Gastrocnemius medialis (tissue), 4 donors: Measurements from ENCODE around the gene FAXDC2. TPM values are rescaled to one million over a fixed set of nuclear protein-coding genes. Genes with fewer than 3 reads are reported as not detected.

Experiments
- ATAC-seq, 2 donors: fragments of 150-250 bp; one replicate each; pipeline ENCODE4 v1.9.1; 2016
- DNase-seq, 2 donors: peaks; one replicate each; pipeline ENCODE4 v3.0.0-alpha.2; 2019
- H3K27ac ChIP-seq, 4 donors: fragments of 200-600 bp; sonication (generic); 1 replicate in 1 of 4; 2 replicates in 3 of 4; pipeline ENCODE4 v1.5.1; 2016 to 2018; ENCODE audit warnings: mild to moderate bottlenecking in 2 of 4, moderate library complexity in 1 of 4
- H3K27me3 ChIP-seq, 3 donors: fragments of 200-600 bp; sonication (generic) in 2 of 3; 1 replicate in 1 of 3; 2 replicates in 2 of 3; pipeline versions ENCODE4 v1.5.1 to v1.6.0; 2016 to 2019; ENCODE audit warnings: mild to moderate bottlenecking in 1 of 3, moderate library complexity in 1 of 3
- H3K36me3 ChIP-seq, 2 donors: fragments of 200-600 bp; sonication (generic) in 1 of 2; one replicate each; pipeline ENCODE4 v1.5.1; 2017 to 2018
- H3K4me1 ChIP-seq, 2 donors: fragments of 200-600 bp; sonication (generic) in 1 of 2; one replicate each; pipeline ENCODE4 v1.5.1; 2016 to 2017; ENCODE audit warnings: mild to moderate bottlenecking in 2 of 2
- H3K4me3 ChIP-seq, 4 donors: fragments of 200-600 bp; sonication (generic) in 3 of 4; 1 replicate in 1 of 4; 2 replicates in 3 of 4; pipeline ENCODE4 v1.5.1; 2016 to 2019; ENCODE audit warnings: mild to moderate bottlenecking in 2 of 4
- H3K9me3 ChIP-seq, 3 donors: fragments of 200-600 bp; sonication (generic) in 2 of 3; 1 replicate in 1 of 3; 2 replicates in 2 of 3; pipeline ENCODE4 v1.5.1; 2016 to 2019
- POLR2A ChIP-seq, 2 donors: fragments of 450-650 bp; IDR thresholded peaks; one replicate each; pipeline ENCODE4 v1.6.1; 2017; ENCODE audit warnings: antibody characterized with exemption in 2 of 2, mild to moderate bottlenecking in 2 of 2, moderate library complexity in 2 of 2
- in situ Hi-C, 4 donors: fragments of 200-750 bp; cut with MboI; loops; one replicate each; pipeline versions ENCODE4 v1.15.0 to v1.8.0; 2017; ENCODE audit warnings: low sequenced_read_pairs in 4 of 4
- intact Hi-C: fragments of 100-400 bp; cut with DNase I; formaldehyde crosslinking; loops from one replicate; pipeline ENCODE4 v1.15.1; 2023; ENCODE audit warnings: low total_unique reads
- total RNA-seq, 4 donors: library from RNA; depleted of rRNA; stranded (reverse); fragments of >200 nt; gene quantifications; one replicate each; pipeline versions ENCODE4 v1.1.0 to v1.2.3, GENCODE V29; 2016
- TF ChIP-seq, protein P1 (sequence below), 5 experiments: fragments of 450-650 bp in 3 of 5; fragments of 200-600 bp in 2 of 5; sonication (generic) in 2 of 5; IDR thresholded peaks in 4 of 5; conservative IDR thresholded peaks in 1 of 5; 1 replicate in 4 of 5; 2 replicates in 1 of 5; pipeline ENCODE4 v1.5.1; 2016 to 2019; ENCODE audit warnings: antibody characterized with exemption in 5 of 5, mild to moderate bottlenecking in 3 of 5, moderate library complexity in 3 of 5

Gene FAXDC2
- total RNA-seq, 4 donors from 2014 or later = 4.4 to 12.5 (median 6.4) TPM

DNA sequence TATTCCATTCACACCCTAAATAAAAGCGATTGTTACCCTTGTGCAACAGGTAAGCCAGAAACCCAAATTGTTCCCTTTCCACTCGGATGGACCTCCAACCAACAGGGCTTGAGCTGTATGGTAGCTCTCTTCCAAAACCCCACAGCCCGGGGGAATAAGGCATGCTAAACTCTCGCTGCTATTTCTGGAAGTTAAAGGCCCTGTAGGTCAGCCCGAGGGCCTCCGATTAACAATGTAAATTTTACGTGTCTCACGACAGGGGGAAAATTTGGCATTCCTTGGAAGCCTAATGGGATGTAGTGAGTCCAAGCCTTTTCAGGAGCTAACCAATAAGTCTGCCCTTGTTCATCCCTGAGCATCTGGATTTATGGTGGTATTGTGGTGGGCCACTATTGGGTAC lies 34.0 kb upstream of the FAXDC2 start:
- TF ChIP-seq, protein P1, sequence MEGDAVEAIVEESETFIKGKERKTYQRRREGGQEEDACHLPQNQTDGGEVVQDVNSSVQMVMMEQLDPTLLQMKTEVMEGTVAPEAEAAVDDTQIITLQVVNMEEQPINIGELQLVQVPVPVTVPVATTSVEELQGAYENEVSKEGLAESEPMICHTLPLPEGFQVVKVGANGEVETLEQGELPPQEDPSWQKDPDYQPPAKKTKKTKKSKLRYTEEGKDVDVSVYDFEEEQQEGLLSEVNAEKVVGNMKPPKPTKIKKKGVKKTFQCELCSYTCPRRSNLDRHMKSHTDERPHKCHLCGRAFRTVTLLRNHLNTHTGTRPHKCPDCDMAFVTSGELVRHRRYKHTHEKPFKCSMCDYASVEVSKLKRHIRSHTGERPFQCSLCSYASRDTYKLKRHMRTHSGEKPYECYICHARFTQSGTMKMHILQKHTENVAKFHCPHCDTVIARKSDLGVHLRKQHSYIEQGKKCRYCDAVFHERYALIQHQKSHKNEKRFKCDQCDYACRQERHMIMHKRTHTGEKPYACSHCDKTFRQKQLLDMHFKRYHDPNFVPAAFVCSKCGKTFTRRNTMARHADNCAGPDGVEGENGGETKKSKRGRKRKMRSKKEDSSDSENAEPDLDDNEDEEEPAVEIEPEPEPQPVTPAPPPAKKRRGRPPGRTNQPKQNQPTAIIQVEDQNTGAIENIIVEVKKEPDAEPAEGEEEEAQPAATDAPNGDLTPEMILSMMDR (IDR thresholded peaks at IDR 0.05 in 4 of 5, conservative IDR thresholded peaks at IDR 0.05 in 1 of 5) = no peak
- no peak for TF ChIP-seq POLR2A (IDR thresholded peaks at IDR 0.05)
- intact Hi-C loops (no loop called here), in situ Hi-C loops (no loop called here)
- no peaks in the 10 kb centered on the region for H3K9me3 ChIP-seq
- ATAC-seq (no peak), DNase-seq (no peak)
- H3K4me3 ChIP-seq = no peak overlapping the region
- H3K27me3 ChIP-seq = no peaks in the 10 kb centered on the region
- no peaks in the 10 kb centered on the region for H3K4me1 ChIP-seq
- H3K36me3 ChIP-seq = peaks cover 0 to 45% of the 10 kb centered on the region in 2 donors
- H3K27ac ChIP-seq = no peak overlapping the region

DNA sequence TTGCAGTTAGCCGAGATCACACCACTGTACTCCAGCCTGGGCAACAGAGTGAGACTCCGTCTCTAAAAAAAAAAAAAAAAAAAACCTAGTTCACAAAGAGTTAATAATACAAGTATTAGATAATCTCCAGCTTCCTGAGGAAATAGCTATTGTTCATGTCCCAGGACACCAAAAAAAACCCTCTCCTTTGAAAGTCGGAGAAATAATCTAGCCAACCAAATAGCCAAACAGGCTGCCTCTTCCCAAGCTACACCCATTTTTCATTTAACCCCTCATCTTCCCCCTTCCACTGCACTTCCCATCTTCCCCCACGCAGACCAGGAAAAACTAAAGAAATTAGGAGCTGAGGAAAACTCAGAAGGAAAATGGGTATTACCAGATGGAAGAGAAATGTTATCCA lies 31.6 kb upstream of the FAXDC2 start:
- TF ChIP-seq, protein P1 (IDR thresholded peaks at IDR 0.05 in 4 of 5, conservative IDR thresholded peaks at IDR 0.05 in 1 of 5) = no peak
- TF ChIP-seq POLR2A (IDR thresholded peaks at IDR 0.05) = no peak
- intact Hi-C loops (no loop called here), in situ Hi-C loops (no loop called here)
- Histone ChIP-seq H3K27ac (peak overlapping the region in 3 of 4 donors; percentile 36 to 61 (median 60)), H3K4me1 (no peaks in the 10 kb centered on the region), H3K9me3 (no peaks in the 10 kb centered on the region), H3K27me3 (no peaks in the 10 kb centered on the region), H3K36me3 (peaks cover 0 to 23% of the 10 kb centered on the region in 2 donors), H3K4me3 (no peak overlapping the region)
- no peak for DNase-seq
- ATAC-seq = peak; percentile 52 to 58

DNA sequence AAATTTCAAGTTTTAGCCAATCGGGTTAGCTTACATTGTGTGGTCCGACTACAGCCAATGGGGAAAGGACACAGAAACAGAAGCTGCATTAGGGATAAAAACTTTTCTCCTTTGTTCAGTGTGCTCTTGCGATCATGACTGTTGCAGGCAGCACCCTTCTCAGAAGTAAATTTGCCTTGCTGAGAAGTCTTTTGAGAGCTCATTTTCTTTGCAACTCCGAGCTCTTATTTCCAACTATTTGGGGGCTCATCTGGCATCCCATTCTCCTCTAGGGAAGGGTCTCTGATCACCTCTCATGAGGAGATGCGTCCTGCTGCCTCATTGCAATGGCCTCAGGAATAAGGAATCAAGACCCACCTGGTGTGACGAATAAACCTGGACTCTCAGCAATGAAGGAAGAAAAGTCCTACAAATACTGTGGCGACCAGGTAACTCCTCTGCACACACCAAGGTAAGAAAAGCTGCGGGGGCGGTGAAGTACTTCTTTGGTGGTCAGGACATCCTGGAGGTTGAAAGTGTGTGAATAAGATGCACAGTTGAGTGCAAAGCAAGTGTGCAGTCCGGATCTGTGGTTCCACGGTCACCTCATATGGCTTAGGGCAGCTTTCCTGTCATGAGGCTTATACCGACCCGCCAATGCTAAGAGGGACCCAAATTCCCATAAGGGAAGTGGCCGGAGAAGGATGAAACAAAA lies 28.4 kb upstream of the FAXDC2 start:
- Histone ChIP-seq H3K4me3 (no peak overlapping the region), H3K9me3 (no peaks in the 10 kb centered on the region), H3K4me1 (no peaks in the 10 kb centered on the region), H3K27me3 (no peaks in the 10 kb centered on the region), H3K27ac (no peak overlapping the region), H3K36me3 (peaks cover 0 to 34% of the 10 kb centered on the region in 2 donors)
- DNase-seq (no peak), ATAC-seq (no peak)
- in situ Hi-C loops = no loop called here
- TF ChIP-seq, protein P1 (IDR thresholded peaks at IDR 0.05 in 4 of 5, conservative IDR thresholded peaks at IDR 0.05 in 1 of 5) = no peak
- TF ChIP-seq POLR2A (IDR thresholded peaks at IDR 0.05) = no peak
- intact Hi-C loops = no loop called here

GRCh38 chr5:154873791-154874331 lies 23.5 kb upstream of the FAXDC2 start:
- H3K4me3 ChIP-seq = no peak overlapping the region
- peaks cover 0 to 3% of the 10 kb centered on the region in 2 donors for H3K4me1 ChIP-seq
- no peaks in the 10 kb centered on the region for H3K27me3 ChIP-seq
- ATAC-seq (no peak), DNase-seq (no peak)
- in situ Hi-C loops = no loop called here
- no peak for TF ChIP-seq POLR2A (IDR thresholded peaks at IDR 0.05)
- TF ChIP-seq, protein P1 (IDR thresholded peaks at IDR 0.05 in 4 of 5, conservative IDR thresholded peaks at IDR 0.05 in 1 of 5) = no peak
- H3K27ac ChIP-seq = peak overlapping the region in 3 of 4 donors; percentile 12 to 66 (median 44)
- H3K36me3 ChIP-seq = peaks cover 0 to 71% of the 10 kb centered on the region in 2 donors
- no peaks in the 10 kb centered on the region for H3K9me3 ChIP-seq
- intact Hi-C loops = no loop called here
